Tibial artery (tissue), 4 donors: ENCODE measurements around the gene MLLT1.

Source experiments
- DNase-seq, 2 donors: peaks; one replicate each; pipeline ENCODE4 v3.0.0-alpha.2; 2019
- H3K27ac ChIP-seq, 2 donors: fragments of 200-600 bp; sonication (generic) in 1 of 2; 1 replicate in 1 of 2; 2 replicates in 1 of 2; pipeline ENCODE4 v1.5.1; 2018 to 2019; ENCODE audit warnings: mild to moderate bottlenecking in 1 of 2
- H3K27me3 ChIP-seq, 2 donors: fragments of 200-600 bp; sonication (generic) in 1 of 2; one replicate each; pipeline versions ENCODE4 v1.5.1 to v1.6.0; 2016 to 2019
- H3K36me3 ChIP-seq, 3 donors: fragments of 200-600 bp; sonication (generic) in 2 of 3; one replicate each; pipeline ENCODE4 v1.5.1; 2016 to 2019; ENCODE audit warnings: mild to moderate bottlenecking in 2 of 3
- H3K4me1 ChIP-seq, 4 donors: fragments of 200-600 bp; sonication (generic) in 2 of 4; 1 replicate in 3 of 4; 2 replicates in 1 of 4; pipeline ENCODE4 v1.5.1; 2016 to 2019
- H3K4me3 ChIP-seq, 2 donors: fragments of 200-600 bp; sonication (generic) in 1 of 2; 1 replicate in 1 of 2; 2 replicates in 1 of 2; pipeline ENCODE4 v1.5.1; 2018 to 2019; ENCODE audit warnings: mild to moderate bottlenecking in 2 of 2
- H3K9me3 ChIP-seq, 3 donors: fragments of 200-600 bp; sonication (generic) in 1 of 3; one replicate each; pipeline ENCODE4 v1.5.1; 2016 to 2019
- intact Hi-C: fragments of 100-400 bp; cut with DNase I; formaldehyde crosslinking; loops from one replicate; pipeline ENCODE4 v1.15.0; 2023; ENCODE audit warnings: low total_unique reads
- TF ChIP-seq, protein P1 (sequence below), 2 experiments: fragments of 200-600 bp in 1 of 2; fragments of 450-650 bp in 1 of 2; IDR thresholded peaks; one replicate each; pipeline ENCODE4 v1.5.1; 2017 to 2019; ENCODE audit warnings: antibody characterized with exemption in 2 of 2, mild to moderate bottlenecking in 1 of 2, moderate library complexity in 1 of 2

The MLLT1 gene

DNA sequence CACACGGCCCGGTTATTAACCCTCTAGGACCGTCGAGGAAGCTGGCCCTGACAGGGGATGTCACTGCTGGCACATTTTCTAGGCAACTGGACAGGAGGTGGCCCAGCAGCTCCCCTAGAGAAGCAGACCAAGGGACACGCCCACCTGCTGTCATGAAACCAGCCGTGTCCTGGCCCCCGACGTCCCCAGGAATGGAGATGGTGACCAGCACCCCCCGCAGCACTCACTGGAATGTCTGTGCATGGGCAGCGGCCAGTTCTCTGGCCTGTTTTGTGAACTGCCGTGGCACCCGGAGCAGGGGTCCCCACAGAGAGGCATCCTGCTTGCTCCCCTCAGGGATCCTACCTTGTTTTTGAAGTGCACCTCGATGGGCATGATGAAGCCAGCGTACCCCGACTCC lies 17.9 kb downstream of the MLLT1 start:
- Histone ChIP-seq H3K4me3 (no peak overlapping the region), H3K27ac (no peak overlapping the region), H3K9me3 (no peaks in the 10 kb centered on the region), H3K27me3 (no peaks in the 10 kb centered on the region), H3K4me1 (peaks cover 0 to 22% (median 10%) of the 10 kb centered on the region in 4 donors), H3K36me3 (peaks cover 10 to 63% (median 41%) of the 10 kb centered on the region in 3 donors)
- no peak for DNase-seq
- intact Hi-C loops: no loop called here
- TF ChIP-seq, protein P1, sequence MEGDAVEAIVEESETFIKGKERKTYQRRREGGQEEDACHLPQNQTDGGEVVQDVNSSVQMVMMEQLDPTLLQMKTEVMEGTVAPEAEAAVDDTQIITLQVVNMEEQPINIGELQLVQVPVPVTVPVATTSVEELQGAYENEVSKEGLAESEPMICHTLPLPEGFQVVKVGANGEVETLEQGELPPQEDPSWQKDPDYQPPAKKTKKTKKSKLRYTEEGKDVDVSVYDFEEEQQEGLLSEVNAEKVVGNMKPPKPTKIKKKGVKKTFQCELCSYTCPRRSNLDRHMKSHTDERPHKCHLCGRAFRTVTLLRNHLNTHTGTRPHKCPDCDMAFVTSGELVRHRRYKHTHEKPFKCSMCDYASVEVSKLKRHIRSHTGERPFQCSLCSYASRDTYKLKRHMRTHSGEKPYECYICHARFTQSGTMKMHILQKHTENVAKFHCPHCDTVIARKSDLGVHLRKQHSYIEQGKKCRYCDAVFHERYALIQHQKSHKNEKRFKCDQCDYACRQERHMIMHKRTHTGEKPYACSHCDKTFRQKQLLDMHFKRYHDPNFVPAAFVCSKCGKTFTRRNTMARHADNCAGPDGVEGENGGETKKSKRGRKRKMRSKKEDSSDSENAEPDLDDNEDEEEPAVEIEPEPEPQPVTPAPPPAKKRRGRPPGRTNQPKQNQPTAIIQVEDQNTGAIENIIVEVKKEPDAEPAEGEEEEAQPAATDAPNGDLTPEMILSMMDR (IDR thresholded peaks at IDR 0.05): no peak

DNA sequence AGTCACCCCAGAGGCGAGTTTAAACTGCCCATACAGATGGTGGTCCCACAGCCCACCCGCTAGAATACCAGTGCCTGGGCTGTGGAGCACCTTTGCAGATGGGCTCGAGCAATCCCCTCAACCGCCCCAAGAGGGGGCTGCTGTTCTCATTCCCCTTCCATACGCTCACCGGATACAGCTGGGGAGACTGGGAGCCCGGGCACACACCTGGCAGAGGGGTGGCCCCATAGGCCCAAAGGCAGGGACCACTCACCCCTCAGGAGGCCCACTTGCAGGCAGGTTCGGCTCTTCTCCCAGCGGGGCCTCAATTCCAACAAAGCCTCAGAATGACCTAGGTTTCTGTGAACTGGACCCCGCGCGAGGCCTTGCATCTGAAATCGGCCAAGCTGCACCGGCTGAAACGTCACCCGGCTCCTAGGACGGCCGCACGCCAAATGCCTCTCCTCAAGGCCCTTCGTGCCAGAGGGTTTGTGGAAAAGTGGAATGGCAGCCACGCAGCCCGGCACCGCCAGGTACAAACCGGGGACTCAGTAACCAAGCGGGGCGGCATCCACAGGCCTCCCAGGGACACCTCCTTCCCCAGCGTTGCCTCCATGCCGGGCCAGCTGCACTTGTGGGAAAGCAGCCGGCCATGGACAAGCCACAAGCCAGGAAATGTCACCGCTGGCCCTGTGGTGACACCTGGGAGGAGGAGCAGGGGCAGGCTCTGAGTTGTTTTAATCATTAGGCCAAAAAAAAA lies 18.7 kb downstream of the MLLT1 start:
- TF ChIP-seq, protein P1 (IDR thresholded peaks at IDR 0.05): peak; percentile 36 to 46
- Histone ChIP-seq H3K9me3 (no peaks in the 10 kb centered on the region), H3K4me1 (peaks cover 0 to 22% (median 10%) of the 10 kb centered on the region in 4 donors), H3K27me3 (no peaks in the 10 kb centered on the region), H3K27ac (no peak overlapping the region), H3K36me3 (peaks cover 10 to 59% (median 45%) of the 10 kb centered on the region in 3 donors), H3K4me3 (no peak overlapping the region)
- intact Hi-C loops: no loop called here
- no peak for DNase-seq

DNA sequence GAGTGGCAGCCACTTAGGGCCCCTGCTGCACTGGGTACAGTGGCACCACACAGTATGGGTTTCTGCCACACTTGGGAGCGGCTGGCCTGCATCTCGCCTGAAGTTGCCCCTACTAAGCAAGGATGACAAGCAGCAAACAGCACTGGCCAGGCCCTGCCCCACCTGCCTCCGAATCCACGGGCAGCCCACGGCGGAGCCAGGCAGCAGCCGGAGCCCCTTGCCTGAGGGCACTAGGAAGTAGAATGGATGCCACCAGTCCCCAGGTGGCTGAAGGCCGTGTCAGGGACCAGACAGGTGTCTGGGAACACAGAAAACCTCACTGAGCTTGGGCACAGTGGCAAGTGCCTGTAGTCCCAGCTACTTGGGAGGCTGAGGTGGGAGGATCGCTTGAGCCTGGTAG lies 19.4 kb downstream of the MLLT1 start:
- H3K9me3 ChIP-seq: no peaks in the 10 kb centered on the region
- no peak overlapping the region for H3K4me3 ChIP-seq
- no peaks in the 10 kb centered on the region for H3K27me3 ChIP-seq
- peaks cover 10 to 53% (median 42%) of the 10 kb centered on the region in 3 donors for H3K36me3 ChIP-seq
- intact Hi-C loops: no loop called here
- TF ChIP-seq, protein P1 (IDR thresholded peaks at IDR 0.05): no peak
- peak overlapping the region in 1 of 2 donors; percentile 37 for H3K27ac ChIP-seq
- peaks cover 0 to 18% (median 10%) of the 10 kb centered on the region in 4 donors for H3K4me1 ChIP-seq
- no peak for DNase-seq

DNA sequence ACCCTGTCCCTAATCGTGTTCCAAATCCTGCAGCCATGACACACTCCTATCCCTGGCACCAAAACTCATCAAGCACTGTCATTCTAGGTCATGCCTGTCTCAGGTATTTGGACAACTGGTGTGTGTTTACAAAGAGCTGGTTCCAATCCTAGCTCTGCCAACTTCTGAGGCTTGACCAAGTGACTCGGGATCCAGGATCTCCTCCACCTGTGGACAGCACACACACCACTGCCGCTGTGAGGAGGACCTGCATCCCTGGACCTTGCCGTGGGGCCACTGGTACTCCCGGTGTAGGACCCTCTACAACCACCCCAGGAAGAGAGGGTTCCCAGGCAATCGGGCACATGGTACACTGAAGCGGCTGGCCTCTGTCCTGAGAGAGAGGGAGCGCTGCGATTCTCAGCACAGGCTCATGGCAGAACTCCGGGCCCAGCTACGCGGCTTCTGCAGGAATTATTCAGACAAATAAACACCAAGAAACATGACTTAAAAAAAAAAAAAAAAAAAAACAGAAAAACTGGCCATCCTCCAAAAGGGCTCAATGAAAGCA lies 20.4 kb downstream of the MLLT1 start:
- H3K36me3 ChIP-seq: peaks cover 10 to 53% (median 42%) of the 10 kb centered on the region in 3 donors

DNA sequence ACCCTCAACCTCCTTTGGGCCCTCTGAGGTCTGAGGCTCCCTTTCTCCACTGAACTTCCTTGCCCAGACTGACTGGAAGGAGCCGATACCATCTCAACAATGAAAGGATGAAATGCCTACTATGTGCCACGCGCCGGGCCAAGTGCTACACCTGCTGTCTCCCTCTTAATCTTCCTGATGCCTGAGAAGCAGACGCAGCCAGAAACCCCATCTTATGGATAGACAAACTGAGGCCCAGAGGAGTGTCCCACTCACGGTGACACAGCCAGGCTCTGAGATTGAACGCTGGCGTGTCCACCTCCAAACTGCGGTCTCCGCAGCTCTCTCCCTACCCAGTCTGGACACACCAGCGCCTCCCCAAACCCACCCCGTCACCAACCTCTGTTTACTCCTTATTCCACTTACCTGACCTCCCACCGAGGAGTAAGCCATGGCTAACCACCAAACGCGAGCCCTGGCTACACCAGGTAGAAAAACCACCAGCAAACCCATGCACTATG lies 20.9 kb downstream of the MLLT1 start:
- Histone ChIP-seq H3K27me3 (no peaks in the 10 kb centered on the region), H3K36me3 (peaks cover 10 to 51% (median 42%) of the 10 kb centered on the region in 3 donors), H3K4me1 (peaks cover 0 to 17% (median 10%) of the 10 kb centered on the region in 4 donors), H3K9me3 (no peaks in the 10 kb centered on the region), H3K4me3 (no peak overlapping the region), H3K27ac (peak overlapping the region in 1 of 2 donors; percentile 45)
- TF ChIP-seq, protein P1 (IDR thresholded peaks at IDR 0.05): no peak
- intact Hi-C loops: no loop called here
- DNase-seq: no peak

More for the DNA sequence above, 20.4 kb downstream of the MLLT1 start:
- TF ChIP-seq, protein P1 (IDR thresholded peaks at IDR 0.05): no peak
- Histone ChIP-seq H3K4me3 (no peak overlapping the region), H3K9me3 (no peaks in the 10 kb centered on the region), H3K4me1 (peaks cover 0 to 17% (median 10%) of the 10 kb centered on the region in 4 donors), H3K27ac (peak overlapping the region in 1 of 2 donors; percentile 45), H3K27me3 (no peaks in the 10 kb centered on the region)
- intact Hi-C loops: no loop called here
- peak in 1 of 2 donors; percentile 65 for DNase-seq
